NCI-H2227 treated with DMSO at 0.1 percent for 48 hours (cell line): ENCODE measurements around the gene STX17.

ENCODE experiments used
- DNase-seq: peaks from one replicate; lab custom pipeline; 2025; lab: John Stamatoyannopoulos, UW

STX17 gene

DNA sequence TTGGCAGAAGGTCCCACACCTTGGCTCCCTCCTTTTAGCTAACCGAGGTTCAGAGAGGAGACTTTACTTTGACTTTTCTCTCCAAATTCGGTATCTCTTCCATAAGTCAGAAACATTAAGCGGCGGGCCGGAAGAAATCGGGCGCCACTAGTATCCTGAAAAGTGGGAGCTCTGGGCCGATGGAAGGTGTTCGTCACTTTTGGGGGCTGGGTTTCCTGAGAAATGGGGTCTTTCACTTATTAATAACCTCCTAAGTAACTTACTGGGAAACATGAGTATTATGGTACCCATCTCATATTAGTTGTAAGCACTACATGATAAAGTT, 716 bp downstream of the STX17 start:
- DNase-seq: no peak

DNA sequence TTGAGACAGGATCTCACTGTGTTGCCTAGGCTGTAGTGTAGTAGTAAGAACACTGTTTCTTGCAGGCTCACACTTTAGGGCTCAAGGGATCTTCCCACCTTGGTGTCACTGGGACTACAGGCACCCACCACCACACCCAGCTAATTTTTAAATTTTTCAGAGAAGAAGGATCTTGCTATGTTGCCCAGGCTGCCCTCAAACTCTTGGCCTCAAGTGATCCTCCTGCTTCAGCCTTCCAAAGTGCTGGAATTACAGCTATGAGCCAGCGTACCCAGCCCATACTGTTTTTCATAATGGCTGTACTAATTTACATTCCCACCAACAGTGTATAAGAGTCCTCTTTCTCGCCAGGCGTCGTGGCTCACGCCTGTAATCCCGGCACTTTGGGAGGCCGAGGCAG, 5.1 kb downstream of the STX17 start:
- DNase-seq: no peak

GRCh38 chr9:99916650-99917049, 10.2 kb downstream of the STX17 start:
- no peak for DNase-seq

DNA sequence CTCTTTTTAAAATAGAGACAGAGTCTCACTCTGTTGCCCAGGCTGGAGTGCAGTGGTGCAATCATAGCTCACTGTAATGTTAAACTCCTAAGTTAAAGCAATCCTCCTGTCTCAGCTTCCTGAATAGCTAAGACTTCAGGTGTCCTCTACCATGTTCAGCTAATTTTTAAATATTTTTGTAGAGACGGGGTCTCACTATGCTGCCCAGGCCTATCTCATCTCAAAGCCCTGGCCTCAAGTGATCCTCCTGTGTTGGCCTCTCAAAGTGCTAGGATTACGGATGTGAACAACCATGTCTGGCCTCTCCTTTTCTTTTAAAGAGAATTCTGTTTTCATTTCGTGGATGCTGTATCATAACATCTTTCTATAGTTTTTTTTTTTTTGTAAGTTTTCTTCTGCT, 11.7 kb downstream of the STX17 start:
- DNase-seq: no peak

GRCh38 chr9:99919930-99920329, 13.5 kb downstream of the STX17 start:
- no peak for DNase-seq

DNA sequence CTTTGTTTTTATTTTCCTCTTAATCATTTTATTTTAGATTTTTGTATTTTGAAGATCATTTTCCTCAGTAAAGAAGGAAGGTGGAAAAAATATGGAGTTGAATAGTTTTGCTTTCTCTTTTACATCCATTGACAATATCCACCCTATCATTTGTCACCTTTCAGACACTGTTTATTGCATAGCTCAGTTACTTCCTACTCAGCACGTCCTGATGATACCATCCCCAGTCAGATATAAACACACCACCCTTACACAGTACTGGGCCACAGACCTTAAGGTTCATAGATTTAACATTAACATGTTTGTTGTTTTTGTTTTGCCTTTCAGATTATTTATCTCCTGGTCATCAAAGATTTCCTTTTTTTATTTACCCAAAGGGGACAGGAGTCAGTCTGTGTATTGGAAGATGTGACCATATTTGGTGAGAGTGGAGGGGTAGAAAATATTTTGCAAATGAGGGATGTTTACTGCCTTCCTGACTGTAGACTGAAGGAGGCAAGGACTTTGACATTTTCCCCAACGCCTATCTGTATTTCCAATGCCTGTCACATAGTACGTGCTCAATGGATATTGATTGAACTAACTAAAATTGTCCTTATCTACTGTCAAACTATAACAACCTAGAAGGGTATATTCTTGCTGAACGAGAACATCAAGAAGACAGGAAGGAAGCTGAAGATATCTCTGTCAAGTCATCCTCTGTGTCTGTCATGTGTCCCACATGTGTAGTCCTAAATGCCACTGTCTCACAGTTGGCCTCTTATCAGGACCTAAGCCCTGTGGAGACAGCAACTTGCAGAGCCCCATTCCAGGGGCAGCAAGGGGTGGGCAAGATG, 15.6 kb downstream of the STX17 start:
- no peak for DNase-seq

- DNase-seq: no peak
Observed at GRCh38 chr9:99922711-99923030, 16.2 kb downstream of the STX17 start.

DNA sequence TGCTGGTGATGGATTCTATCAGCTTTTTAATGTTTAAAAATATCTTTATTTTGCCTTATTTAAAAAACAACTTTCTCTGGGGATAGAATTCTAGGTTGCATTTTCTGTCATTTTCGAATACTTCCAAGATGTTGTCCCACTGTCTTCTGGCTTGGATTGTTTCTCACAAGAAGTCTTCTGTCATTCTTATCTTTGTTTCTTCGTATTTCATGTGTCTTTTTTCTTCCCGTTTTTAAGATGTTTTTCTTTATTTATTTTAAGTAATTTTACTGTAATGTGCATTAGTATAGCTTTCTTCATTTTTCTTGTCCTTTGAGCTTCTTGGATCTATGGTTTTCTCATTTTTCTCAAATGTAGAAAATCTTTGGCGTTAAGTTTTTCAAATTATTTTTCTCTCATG, 19.1 kb downstream of the STX17 start:
- no peak for DNase-seq

DNA sequence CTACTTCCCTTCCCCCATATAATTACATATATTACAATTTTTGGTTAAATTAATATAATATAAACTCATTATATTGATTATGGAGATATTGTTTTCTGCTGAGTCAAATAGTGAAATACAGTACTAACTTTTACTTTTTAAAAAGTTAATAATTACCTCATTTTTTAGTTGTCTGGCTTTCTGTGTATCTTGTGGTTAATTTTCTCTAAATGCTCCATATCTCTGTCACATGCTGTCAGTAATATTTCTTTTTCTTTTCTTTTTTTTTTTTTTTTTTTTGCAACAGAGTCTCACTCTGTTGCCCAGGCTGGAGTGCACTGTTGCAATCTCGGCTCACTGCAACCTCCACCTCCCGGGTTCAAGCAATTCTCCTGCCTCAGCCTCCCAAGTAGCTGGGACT, 23.2 kb downstream of the STX17 start:
- no peak for DNase-seq

GRCh38 chr9:99931155-99931840, 24.8 kb downstream of the STX17 start:
- DNase-seq: no peak

- no peak for DNase-seq
Observed at GRCh38 chr9:99936947-99937587, 30.6 kb downstream of the STX17 start.

DNA sequence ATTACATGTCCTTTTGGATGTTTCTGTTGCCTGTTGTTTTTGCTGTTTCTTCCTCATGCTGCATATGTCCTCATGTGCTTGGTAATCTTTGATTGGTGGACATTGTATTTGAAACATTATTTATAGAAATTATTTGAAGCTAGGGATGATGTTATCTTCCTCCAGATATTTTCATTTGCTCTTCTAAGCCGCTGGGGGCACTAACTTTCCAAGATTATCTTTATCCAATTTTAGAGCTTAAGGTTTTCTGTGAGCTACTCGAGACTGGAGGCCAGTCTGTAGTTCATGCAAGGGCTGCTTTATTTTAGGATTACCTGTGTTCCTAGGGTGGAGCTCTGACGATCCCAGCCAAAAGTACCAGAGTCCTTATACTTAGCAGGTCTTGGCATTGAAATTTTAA, 40.9 kb downstream of the STX17 start:
- no peak for DNase-seq

GRCh38 chr9:99948482-99948881, 42.0 kb downstream of the STX17 start:
- no peak for DNase-seq

GRCh38 chr9:99948896-99949295, 42.4 kb downstream of the STX17 start:
- DNase-seq: no peak

DNA sequence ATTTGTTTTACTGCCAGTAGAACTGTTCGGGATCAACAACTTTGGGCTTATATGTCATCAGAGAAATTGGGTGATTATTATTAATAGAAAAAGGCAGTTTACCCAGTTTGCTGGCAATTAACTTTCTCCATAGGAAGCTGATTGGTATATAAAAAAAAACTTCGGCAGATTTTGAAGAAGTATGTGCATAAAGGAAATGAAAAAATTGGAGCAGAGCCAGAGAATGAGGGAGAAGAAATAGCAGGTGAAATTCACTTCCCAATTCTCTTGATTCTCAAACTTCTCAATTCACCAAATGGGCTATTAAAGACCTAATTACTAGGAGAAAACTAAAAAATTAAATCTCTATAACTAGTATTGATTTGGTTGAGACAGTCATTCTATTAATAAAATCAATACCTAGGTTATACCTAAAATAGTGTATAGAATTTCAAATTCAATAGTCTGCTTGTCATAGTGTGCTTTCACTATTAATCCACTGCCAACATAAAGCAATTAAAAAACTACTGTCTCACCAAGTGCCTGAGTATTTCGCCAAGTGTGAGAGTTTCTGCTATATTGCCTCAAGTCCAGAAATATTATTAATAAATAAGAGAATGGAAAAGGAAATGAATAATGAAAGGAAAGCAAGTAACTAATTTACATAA, 47.5 kb downstream of the STX17 start:
- DNase-seq: no peak

GRCh38 chr9:99954819-99955218, 48.4 kb downstream of the STX17 start:
- DNase-seq: no peak

DNA sequence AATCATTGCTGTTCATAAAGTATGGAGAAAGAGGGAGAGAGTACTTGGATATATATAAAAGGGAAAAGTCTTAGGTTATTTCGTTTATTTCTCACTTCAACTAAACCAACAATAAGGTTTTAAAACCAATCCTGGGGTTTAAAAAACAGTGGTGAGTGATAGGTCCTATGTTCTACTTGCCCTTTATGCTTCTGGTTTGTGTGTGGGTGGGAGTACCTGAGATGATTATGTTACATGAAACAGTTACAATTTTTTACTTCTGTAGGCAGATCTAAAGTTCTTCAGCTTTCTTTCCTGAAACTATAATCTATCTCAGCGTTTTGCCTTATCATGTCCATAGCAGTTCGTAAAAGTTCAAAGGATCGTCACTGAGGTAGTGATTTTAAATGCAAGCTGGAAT, 49.2 kb downstream of the STX17 start:
- DNase-seq: no peak

DNA sequence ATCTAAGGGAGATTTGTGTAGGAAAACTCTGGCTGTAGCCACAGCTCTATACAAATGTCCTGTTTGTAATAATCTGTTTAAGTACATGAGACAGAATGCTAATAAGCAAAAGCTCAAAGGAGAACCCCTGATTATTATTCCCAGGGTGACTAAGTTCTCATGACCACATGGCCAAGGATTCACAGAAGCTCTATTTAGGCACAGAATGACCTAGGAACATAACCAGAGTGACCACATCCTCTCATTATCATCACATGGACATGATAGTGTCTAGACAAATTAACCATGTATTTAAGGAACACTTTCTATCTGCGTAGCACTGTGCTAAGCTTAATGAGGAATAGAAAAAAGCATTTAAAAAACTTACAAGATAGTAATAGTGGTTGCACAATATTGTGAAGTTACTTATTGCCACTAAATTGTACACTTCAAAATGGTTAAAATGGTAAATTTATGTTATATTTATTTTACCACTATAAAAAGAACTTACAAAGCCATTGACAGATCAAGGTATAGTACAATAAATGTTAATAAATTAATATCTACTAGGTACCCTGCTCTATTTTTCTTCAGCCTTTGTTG, 56.3 kb downstream of the STX17 start:
- DNase-seq: no peak

DNA sequence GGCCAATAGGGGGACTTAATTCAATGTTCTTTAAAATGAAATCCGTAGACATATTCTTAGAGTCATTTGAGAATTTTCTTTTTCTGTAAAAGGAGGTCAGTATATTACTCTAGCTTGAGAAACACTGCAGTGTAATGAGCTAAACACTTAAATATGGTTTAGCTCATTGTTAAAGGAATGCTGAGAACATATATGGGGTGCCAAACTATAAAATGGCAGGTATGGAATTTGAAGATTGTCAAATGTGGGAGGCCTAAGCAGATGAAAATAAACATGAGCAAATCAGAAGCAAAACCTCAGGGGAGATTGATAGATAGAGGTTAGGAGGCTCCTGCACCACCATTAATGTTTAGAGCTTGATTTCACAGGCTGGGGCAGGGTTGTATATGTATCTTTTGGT, 57.9 kb downstream of the STX17 start:
- no peak for DNase-seq

GRCh38 chr9:99966001-99966400, 59.5 kb downstream of the STX17 start:
- no peak for DNase-seq

DNA sequence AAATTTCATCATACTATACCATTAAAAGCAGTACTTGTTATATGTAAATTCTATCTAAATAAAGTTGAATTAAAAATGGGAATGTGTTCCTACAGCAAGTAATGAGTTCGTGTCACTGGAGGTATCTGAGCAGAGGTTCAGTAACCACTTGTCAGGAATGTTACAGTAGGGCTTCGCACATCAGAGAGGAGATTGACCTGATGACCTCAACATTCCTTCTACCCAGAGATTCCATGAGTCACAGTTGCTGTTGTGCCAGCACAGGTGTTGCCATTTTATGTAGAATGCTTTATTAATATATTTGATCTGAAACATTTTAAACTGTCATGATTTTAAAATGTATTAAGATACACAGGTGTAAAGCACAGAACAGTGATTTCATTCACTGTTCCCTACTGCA, 60.3 kb downstream of the STX17 start:
- DNase-seq: no peak

GRCh38 chr9:99967457-99967856, 61.0 kb downstream of the STX17 start:
- DNase-seq: no peak

- no peak for DNase-seq
Observed at GRCh38 chr9:99970481-99970880, 64.0 kb downstream of the STX17 start.
